GM19035 (cell line): ENCODE data around the gene DOK7.

Experiments used
- ATAC-seq: cut with Tn5 transposase; IDR thresholded peaks from one replicate; pipeline ENCODE4 v1.9.1; 2021; ENCODE audit not compliant: unreplicated experiment

Gene DOK7

GRCh38 chr4:3518511-3518880, 55.4 kb downstream of the DOK7 start:
- no peak for ATAC-seq

- no peak for ATAC-seq
These were observed 55.8 kb downstream of the DOK7 start for GRCh38 chr4:3518941-3519340.

GRCh38 chr4:3519468-3520264, 56.6 kb downstream of the DOK7 start:
- ATAC-seq: no peak

- ATAC-seq: no peak
These were observed 57.2 kb downstream of the DOK7 start for GRCh38 chr4:3520276-3520675.

DNA sequence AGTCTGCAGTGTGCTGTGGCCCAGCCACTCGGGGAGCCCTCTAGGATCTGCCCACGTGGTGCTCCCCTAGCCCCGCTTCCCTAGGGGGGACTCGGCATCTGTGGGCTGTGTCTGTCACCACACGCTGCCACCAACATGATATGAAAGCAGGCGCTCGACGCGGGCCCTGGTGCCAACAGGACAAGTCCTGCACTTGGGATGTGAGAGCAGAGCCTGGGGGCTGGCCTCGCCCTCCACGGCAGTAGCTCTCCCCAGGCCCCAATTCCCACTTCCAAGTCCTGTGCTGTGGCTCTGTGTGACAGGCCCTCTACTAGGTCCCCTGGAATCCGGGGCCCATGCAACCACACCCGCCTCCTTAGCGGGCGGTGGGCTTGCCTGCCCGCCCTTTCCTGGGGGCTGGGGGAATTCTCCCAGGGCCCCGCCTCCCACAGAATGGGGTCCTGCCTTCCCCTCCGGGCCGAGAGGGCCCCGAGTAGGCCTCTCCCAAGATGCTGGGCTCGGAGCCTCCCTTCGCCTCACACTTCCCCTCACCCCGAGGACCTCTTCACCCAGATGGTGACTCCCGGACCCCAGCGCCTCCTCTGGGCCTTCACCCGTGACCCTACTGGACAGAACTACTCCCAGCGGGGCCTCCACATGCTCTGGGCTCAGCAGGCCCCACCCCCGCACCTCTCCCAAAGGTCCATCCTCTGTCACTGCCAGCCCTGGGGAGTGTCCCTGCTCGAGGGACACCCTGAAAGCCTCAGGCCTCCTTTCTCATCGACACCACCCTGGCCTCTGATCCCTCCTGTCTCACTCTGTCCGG, 57.9 kb downstream of the DOK7 start:
- no peak for ATAC-seq

DNA sequence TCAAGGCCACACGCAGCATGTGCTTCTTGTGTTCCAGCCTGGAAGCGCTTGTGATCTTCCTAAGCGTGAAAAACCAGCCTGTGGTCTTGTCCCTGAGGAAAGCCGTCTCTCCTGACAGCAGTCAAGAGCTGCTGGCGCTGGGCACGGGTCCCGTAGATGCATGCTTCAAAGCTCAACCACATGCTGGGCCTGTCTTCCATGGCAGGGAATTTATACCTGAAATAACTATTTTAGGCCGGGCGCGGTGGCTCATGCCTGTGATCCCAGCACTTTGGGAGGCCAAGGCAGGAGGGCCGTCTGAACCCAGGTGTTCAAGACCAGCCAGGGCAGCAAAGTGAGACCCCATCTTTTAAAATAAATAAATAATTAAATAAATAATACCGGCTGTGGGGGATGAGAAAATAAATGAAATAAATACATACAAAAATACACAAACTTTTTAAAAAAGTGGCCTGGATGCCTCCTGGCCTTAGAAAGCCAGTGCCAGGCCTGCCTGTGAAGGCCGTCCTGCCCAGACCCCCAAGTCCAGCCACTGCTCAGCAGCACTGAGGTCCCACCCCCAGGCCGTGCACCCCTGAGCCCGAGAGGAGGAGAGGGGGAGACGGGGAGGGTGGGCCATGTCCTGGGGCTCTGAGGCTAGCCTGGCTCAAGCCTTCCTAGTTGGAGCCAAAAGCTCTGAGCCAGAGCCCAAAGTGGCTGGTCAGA, 58.7 kb downstream of the DOK7 start:
- ATAC-seq: no peak

DNA sequence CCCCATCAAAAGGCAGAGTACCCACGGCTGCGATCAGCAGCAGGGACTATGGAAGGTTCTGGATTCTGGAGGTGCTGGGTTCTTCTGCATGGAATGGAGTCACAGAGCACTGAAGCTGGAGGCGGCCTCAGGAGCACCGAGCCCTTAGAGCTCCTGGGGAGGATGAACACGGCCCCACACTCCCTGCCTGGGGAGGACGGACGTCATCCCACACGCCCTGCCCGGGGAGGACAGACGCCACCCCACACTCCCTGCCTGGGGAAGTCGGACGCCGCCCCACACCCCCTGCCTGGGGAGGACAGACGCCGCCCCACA, 59.2 kb downstream of the DOK7 start:
- no peak for ATAC-seq

GRCh38 chr4:3522651-3523050, 59.5 kb downstream of the DOK7 start:
- ATAC-seq: no peak

GRCh38 chr4:3523146-3523627, 60.1 kb downstream of the DOK7 start:
- ATAC-seq: no peak

- no peak for ATAC-seq
These were observed 60.6 kb downstream of the DOK7 start for GRCh38 chr4:3523628-3524221.

GRCh38 chr4:3524349-3524748, 61.2 kb downstream of the DOK7 start:
- no peak for ATAC-seq

DNA sequence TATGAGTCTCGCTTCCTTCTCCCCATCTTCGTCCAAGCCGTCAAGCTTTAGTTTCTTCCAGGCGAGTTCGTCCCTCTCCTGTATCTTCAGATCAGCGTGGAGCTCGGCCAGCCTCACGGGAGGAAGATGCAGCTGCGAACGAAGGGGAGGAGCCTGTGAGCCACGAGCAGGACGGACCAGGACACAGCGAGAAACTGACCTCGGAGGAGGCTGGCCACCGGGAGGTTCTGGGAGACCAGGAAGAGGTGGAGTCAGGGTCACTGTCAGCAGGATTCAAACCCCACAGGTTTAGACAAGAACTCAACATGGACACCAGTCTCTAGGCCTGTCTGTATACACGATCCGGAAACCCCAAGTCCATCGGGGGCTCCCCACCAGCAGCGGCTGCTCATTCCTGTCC, 61.8 kb downstream of the DOK7 start:
- no peak for ATAC-seq

GRCh38 chr4:3525532-3526430, 62.7 kb downstream of the DOK7 start:
- ATAC-seq: no peak

- no peak for ATAC-seq
These were observed 63.4 kb downstream of the DOK7 start for GRCh38 chr4:3526456-3526855.

GRCh38 chr4:3527101-3527913, 64.2 kb downstream of the DOK7 start:
- ATAC-seq: no peak

DNA sequence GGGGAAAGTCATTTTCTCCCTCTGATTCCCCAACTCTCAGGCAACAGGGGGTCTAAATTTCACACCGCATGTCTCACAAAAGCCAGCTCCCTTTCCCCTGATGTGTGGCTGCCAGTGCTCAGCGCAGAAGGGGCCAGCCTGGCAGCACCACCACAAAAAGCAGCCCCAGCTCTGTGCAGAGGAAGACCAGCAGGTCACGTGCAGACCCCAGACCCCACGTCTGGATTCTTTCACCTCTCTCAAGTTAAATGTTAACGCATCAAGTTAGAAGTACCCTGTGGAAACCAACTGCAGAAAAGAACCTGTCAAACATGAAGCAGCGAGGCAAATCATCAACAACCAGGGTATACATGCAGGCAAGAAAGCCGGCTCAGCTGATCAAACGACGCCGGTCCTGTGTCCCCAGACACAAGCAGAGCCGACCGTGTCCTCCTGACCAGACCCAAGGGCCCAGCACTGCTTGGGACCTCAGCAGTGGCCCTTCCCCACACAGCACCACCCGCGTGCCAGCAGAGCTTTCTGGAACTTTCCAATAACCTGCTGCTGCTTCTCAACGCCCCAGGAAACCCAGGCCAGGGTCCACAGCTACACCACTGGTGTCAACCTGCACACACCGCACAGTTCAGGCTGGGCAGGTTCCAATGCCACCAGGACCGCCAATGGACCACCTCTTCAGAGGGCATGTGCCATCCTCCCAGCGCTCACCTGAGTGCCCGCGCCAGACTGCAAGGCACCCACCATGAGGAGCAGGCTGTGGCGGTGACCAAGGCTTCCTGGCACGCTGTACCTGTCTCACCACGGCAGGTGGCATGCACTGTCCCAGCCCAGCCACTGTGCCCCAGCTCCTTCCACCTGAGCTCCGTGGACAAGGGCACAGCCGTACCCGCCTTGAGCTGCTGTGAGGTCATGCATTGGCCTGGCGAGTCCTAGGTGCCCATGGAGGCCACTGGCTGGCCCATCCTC, 65.1 kb downstream of the DOK7 start:
- no peak for ATAC-seq

- no peak for ATAC-seq
These were observed 66.3 kb downstream of the DOK7 start for GRCh38 chr4:3529363-3529762.

- ATAC-seq: no peak
These were observed 66.9 kb downstream of the DOK7 start for GRCh38 chr4:3530051-3530450.
